SK-N-SH (cell line): ENCODE results near the gene CFAP99.

ENCODE experiments used
- NRF1 ChIP-seq: IDR thresholded peaks from 2 replicates; pipeline ENCODE4 v1.6.1; 2012; ENCODE audit warnings: low read depth, mild to moderate bottlenecking, low read length
- TF ChIP-seq, protein P1 (sequence below): fragments of 200-600 bp; sonication (generic); IDR thresholded peaks from 2 replicates; pipeline ENCODE4 v1.6.1; 2017; ENCODE audit warnings: antibody characterized with exemption, mild to moderate bottlenecking, moderate library complexity
- TF ChIP-seq, protein P2 (sequence below): IDR thresholded peaks from 2 replicates; pipeline ENCODE4 v1.4.0; 2012; ENCODE audit warnings: low read depth

DNA sequence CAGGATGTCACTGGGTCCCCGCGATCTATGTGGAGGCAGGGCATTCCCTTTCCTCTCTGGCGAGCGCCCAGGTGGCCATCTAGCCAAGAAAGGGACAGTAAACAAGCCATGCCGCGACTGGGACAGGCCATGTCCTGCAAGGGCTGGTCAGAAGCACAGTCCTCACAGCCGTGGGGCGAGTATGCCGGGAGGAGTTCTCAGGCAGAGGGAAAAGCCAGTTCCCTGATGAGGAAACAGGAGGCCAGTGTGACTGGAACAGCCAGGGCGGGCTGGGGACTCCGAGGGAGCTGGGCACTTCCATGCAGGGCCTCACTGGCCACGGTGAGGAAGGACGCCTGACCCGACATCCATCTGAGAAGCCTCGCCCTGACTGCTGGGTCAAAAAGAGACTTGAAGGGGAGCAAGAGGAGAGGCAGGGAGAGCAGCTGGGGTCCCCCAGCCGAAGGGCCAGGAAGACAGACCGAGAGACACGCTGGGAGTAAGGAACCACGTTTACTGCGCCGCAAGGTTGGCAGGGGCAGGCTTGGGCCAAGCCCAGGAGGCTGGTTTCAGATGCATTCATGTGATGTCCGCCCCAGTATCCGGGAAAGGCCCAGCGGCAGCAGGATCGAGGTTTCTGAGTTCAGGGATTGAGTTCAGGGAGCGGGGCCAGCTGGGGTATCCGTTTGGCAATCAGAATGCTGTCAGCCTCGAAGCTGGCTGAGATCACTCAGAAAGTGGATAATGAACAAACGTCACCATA, 15.0 kb downstream of the CFAP99 start:
- TF ChIP-seq, protein P1, sequence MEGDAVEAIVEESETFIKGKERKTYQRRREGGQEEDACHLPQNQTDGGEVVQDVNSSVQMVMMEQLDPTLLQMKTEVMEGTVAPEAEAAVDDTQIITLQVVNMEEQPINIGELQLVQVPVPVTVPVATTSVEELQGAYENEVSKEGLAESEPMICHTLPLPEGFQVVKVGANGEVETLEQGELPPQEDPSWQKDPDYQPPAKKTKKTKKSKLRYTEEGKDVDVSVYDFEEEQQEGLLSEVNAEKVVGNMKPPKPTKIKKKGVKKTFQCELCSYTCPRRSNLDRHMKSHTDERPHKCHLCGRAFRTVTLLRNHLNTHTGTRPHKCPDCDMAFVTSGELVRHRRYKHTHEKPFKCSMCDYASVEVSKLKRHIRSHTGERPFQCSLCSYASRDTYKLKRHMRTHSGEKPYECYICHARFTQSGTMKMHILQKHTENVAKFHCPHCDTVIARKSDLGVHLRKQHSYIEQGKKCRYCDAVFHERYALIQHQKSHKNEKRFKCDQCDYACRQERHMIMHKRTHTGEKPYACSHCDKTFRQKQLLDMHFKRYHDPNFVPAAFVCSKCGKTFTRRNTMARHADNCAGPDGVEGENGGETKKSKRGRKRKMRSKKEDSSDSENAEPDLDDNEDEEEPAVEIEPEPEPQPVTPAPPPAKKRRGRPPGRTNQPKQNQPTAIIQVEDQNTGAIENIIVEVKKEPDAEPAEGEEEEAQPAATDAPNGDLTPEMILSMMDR = no peak
- no peak for TF ChIP-seq NRF1
- TF ChIP-seq, protein P2, sequence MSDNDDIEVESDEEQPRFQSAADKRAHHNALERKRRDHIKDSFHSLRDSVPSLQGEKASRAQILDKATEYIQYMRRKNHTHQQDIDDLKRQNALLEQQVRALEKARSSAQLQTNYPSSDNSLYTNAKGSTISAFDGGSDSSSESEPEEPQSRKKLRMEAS = no peak
